ENCODE results near the gene RLN3. TPM values are rescaled to one million over a fixed set of nuclear protein-coding genes. Genes with fewer than 3 reads are reported as not detected.
"Not testable (repeated sequence)": the region's sequence is repeated elsewhere in the genome, so short reads cannot be mapped to it uniquely, and the experiment has no call there.

RLN3 gene
- total RNA-seq, 1 donor from 2014 or later: not detected

GRCh38 chr19:14021474-14021873, 6.5 kb upstream of the RLN3 start:
- no peak for DNase-seq

- no peak for DNase-seq
Measured at GRCh38 chr19:14022469-14022868, 5.5 kb upstream of the RLN3 start.

- DNase-seq: no peak
Measured at GRCh38 chr19:14023404-14024235, 4.3 kb upstream of the RLN3 start.

GRCh38 chr19:14026652-14027192, 1.2 kb upstream of the RLN3 start:
- DNase-seq: not testable (repeated sequence)

- no peak for DNase-seq
Measured at GRCh38 chr19:14028901-14029300, 953 bp downstream of the RLN3 start.

- DNase-seq: no peak
Measured at GRCh38 chr19:14030997-14031718, 3.2 kb downstream of the RLN3 start.

- peak; percentile 14 for DNase-seq
Measured at GRCh38 chr19:14031719-14032480, 4.0 kb downstream of the RLN3 start, which contains the start of gene IL27RA. Gene IL27RA (plus strand): TSS chr19:14031762. CDS start chr19:14031873, 111 bp downstream.

- DNase-seq: no peak
Measured at GRCh38 chr19:14033946-14034345, 6.0 kb downstream of the RLN3 start.

- not testable (repeated sequence) for DNase-seq
Measured at GRCh38 chr19:14035159-14035558, 7.2 kb downstream of the RLN3 start.

- no peak for DNase-seq
Measured at GRCh38 chr19:14035706-14036105, 7.8 kb downstream of the RLN3 start.

- DNase-seq: no peak
Measured at GRCh38 chr19:14039181-14039580, 11.2 kb downstream of the RLN3 start.

- DNase-seq: not testable (repeated sequence)
Measured at GRCh38 chr19:14042659-14043608, 15.0 kb downstream of the RLN3 start.

- DNase-seq: not testable (repeated sequence)
Measured at GRCh38 chr19:14047866-14048265, 19.9 kb downstream of the RLN3 start.

GRCh38 chr19:14048443-14049153, 20.6 kb downstream of the RLN3 start:
- no peak for DNase-seq

GRCh38 chr19:14050512-14050911, 22.6 kb downstream of the RLN3 start:
- no peak for DNase-seq

- DNase-seq: not testable (repeated sequence)
Measured at GRCh38 chr19:14050961-14051360, 23.0 kb downstream of the RLN3 start.

- no peak for DNase-seq
Measured at GRCh38 chr19:14051980-14052379, 24.0 kb downstream of the RLN3 start.

- DNase-seq: no peak
Measured at GRCh38 chr19:14052470-14052869, 24.5 kb downstream of the RLN3 start.

- DNase-seq: no peak
Measured at GRCh38 chr19:14053032-14053431, 25.1 kb downstream of the RLN3 start.

GRCh38 chr19:14053500-14053899, 25.6 kb downstream of the RLN3 start:
- DNase-seq: no peak

GRCh38 chr19:14054099-14054498, 26.2 kb downstream of the RLN3 start:
- no peak for DNase-seq
